Thymus (tissue), 11 donors: ENCODE measurements around the gene PCBD1. TPM values are rescaled to one million over a fixed set of nuclear protein-coding genes. Genes with fewer than 3 reads are reported as not detected.
A peak's percentile ranks its signal among the peaks of the same experiment; 100 is the strongest.

Experiments used
- DNase-seq, 9 donors: peaks; one replicate each; pipeline ENCODE4 v3.0.0-alpha.2; 2013; ENCODE audit warnings: low spot score in 9 of 9, low read depth in 6 of 9, missing footprints in 1 of 9
- H3K27ac ChIP-seq, 2 donors: one replicate each; pipeline ENCODE4 v1.5.1; 2013; ENCODE audit warnings: control low read depth in 1 of 2, low read depth in 1 of 2, low read length in 1 of 2, mild to moderate bottlenecking in 1 of 2, moderate library complexity in 1 of 2
- H3K27me3 ChIP-seq, 2 donors: one replicate each; pipeline ENCODE4 v1.5.1; 2013; ENCODE audit warnings: low read length in 1 of 2; ENCODE audit not compliant: control insufficient read depth in 2 of 2, insufficient read depth in 1 of 2
- H3K36me3 ChIP-seq, 2 donors: one replicate each; pipeline ENCODE4 v1.5.1; 2013; ENCODE audit warnings: low read length in 1 of 2, mild to moderate bottlenecking in 1 of 2, moderate library complexity in 1 of 2; ENCODE audit not compliant: control insufficient read depth in 2 of 2, insufficient read depth in 2 of 2
- H3K4me1 ChIP-seq, 2 donors: one replicate each; pipeline ENCODE4 v1.5.1; 2013; ENCODE audit warnings: low read length in 2 of 2; ENCODE audit not compliant: control insufficient read depth in 2 of 2, insufficient read depth in 2 of 2
- H3K4me3 ChIP-seq, 2 donors: one replicate each; pipeline ENCODE4 v1.5.1; 2013; ENCODE audit warnings: low read length in 2 of 2, control low read depth in 1 of 2, mild to moderate bottlenecking in 1 of 2
- H3K9me3 ChIP-seq, 2 donors: one replicate each; pipeline ENCODE4 v1.5.1; 2013; ENCODE audit warnings: low read length in 1 of 2, mild to moderate bottlenecking in 1 of 2; ENCODE audit not compliant: control insufficient read depth in 2 of 2, insufficient read depth in 1 of 2
- WGBS: extraction: QIAGEN DNeasy Blood & Tissue Kit; methylation state at CpG from one replicate; pipeline ENCODE4 v1.1.7; 2013; 5-methylcytosine and 5-hydroxymethylcytosine counted together
- polyA plus RNA-seq: library from polyadenylated mRNA; stranded (reverse); fragments of 200-250 nt; gene quantifications from one replicate; pipeline ENCODE4 v1.2.3, GENCODE V29; 2013
- total RNA-seq: library from RNA; stranded (reverse); fragments of 120-200 nt; gene quantifications from one replicate; pipeline ENCODE4 v1.2.4, GENCODE V29; 2013
- donor health status: healthy.

Gene PCBD1
- total and polyA plus RNA-seq, 2 donors = 22.0 to 59.0 TPM

DNA sequence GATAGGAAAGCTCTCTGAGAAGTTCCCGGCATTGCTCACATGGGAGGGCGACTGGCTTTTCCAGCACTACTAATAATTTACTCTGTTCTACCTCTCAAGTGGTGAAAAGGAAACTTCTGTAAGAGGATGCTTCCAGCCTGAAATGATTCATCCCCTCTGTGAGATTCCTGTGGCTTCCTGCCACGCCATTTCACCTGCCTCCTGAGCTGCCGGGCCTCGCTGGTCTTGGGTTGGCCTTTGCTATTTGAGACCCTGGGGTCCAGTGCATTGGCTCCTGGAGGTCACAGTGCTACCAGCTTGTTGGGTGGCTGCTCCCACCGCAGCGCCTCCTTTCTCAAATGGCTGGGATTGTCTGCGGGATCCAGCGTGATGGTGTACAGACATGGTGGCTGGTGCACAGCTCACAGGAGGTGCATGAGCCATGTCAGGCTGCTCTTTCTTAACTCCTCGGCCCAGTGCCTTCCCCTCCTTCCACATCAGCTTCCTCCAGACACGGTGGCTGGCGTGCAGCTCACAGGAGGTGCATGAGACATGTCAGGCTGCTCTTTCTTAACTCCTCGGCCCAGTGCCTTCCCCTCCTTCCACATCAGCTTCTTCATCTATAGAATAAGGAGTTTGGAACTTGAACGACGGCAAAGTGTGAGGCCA, 42.9 kb upstream of the PCBD1 start:
- H3K4me1 ChIP-seq = peaks cover 0 to 8% of the 10 kb centered on the region in 2 donors
- DNase-seq = no peak
- H3K4me3 ChIP-seq = no peak overlapping the region
- no peaks in the 10 kb centered on the region for H3K9me3 ChIP-seq
- H3K27me3 ChIP-seq = no peaks in the 10 kb centered on the region
- H3K27ac ChIP-seq = no peak overlapping the region
- 80% methylated on average over 15 of the region's 15 CpGs for WGBS
- no peaks in the 10 kb centered on the region for H3K36me3 ChIP-seq

GRCh38 chr10:70930263-70931000, 42.1 kb upstream of the PCBD1 start:
- no peak for DNase-seq
- Histone ChIP-seq H3K4me1 (peaks cover 0 to 9% of the 10 kb centered on the region in 2 donors), H3K9me3 (no peaks in the 10 kb centered on the region), H3K27me3 (no peaks in the 10 kb centered on the region), H3K27ac (no peak overlapping the region), H3K4me3 (no peak overlapping the region), H3K36me3 (no peaks in the 10 kb centered on the region)
- WGBS = 90% methylated on average over 17 of the region's 17 CpGs

- no peaks in the 10 kb centered on the region for H3K9me3 ChIP-seq
- WGBS = 94% methylated on average over 8 of the region's 8 CpGs
- H3K36me3 ChIP-seq = no peaks in the 10 kb centered on the region
- peaks cover 0 to 2% of the 10 kb centered on the region in 2 donors for H3K27me3 ChIP-seq
- H3K4me3 ChIP-seq = no peak overlapping the region
- H3K27ac ChIP-seq = no peak overlapping the region
- no peak for DNase-seq
- peaks cover 0 to 10% of the 10 kb centered on the region in 2 donors for H3K4me1 ChIP-seq
Measured at GRCh38 chr10:70928140-70928539, 39.8 kb upstream of the PCBD1 start.

GRCh38 chr10:70927189-70927943, 39.0 kb upstream of the PCBD1 start:
- Histone ChIP-seq H3K36me3 (no peaks in the 10 kb centered on the region), H3K27ac (no peak overlapping the region), H3K4me1 (peaks cover 0 to 10% of the 10 kb centered on the region in 2 donors), H3K9me3 (no peaks in the 10 kb centered on the region), H3K4me3 (no peak overlapping the region), H3K27me3 (peaks cover 0 to 2% of the 10 kb centered on the region in 2 donors)
- 90% methylated on average over 13 of the region's 13 CpGs for WGBS
- no peak for DNase-seq

DNA sequence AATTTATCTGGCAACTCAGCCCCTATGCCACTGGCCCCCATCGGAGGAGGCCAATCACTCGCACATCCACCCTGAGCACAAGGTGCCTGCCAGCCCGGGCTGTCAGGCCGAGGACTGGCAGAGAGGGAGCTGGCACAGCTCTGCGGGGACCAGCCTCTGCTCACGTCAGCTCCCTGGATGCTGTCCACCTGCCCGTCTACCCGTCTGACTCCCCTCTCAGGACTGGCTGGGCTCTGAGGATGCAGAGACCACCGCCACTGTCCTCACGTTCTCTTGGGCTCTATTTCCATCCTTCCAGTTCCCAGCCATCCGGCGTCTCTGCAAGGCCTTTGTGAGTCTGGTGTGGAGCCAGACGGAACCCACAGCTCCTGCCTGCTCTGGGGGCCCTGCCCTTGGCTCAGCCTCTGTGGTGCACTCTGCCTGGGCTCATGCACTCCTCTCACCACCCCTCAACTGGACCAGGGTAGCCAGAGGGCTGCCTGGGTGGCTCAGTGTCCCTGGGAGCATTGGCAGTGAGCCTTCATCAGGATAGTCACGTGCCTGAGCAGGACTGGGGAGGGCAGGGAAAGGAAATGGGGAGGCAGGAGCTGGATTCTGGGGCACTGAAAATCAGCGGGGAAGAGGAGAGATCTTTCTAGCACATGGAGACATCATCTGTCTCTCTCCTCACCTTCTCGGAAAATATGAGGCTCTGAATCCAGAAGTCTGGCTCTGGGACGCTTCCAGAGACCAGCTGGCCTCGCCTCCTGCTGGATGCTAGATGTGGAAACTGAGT, 38.0 kb upstream of the PCBD1 start:
- Histone ChIP-seq H3K9me3 (no peaks in the 10 kb centered on the region), H3K36me3 (no peaks in the 10 kb centered on the region), H3K27ac (no peak overlapping the region), H3K27me3 (peaks cover 0 to 2% of the 10 kb centered on the region in 2 donors), H3K4me1 (peaks cover 0 to 10% of the 10 kb centered on the region in 2 donors), H3K4me3 (no peak overlapping the region)
- 95% methylated on average over 18 of the region's 18 CpGs for WGBS
- no peak for DNase-seq

DNA sequence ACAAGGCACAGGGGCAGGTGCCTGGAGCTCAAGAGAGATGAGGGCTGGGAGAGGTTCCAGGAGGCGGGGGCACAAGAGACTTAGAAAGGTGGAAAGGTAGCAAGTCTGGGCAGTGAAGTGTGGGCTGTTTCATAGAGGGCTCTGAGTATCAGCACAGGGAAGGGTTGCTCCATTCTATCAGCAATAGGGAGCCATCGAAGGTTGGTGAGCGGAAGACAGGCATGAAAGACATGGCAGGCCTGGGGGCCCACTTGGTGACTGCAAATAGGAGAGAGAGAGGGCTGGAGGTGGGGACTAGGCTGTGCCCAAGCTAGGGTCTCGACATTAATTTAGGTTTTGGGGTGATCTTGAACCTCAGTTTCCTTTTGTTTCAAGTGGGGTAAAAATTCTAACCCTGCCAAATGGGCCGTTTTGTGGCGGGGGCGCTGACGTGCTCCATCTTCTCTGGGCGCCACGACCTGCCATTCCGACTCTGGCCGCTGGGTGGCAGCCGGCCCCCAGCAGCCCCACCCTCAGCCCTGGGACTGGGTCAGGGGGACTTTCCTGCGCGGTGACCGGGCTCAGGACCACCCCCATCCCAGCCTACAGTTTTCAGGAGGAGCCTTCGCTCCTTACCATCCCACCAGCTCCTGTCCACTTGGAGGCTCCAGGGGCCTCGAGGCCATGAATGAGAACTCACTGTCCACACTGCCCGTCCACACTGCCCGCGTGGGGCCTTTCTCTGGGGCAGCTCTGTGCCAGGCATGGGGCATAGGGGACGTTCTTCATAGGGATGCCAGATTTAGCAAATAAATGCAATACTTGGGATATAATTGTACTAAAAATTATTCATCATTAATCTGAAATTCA, 37.2 kb upstream of the PCBD1 start:
- DNase-seq = peak in 8 of 9 donors; percentile 16 to 70 (median 42)
- Histone ChIP-seq H3K4me3 (no peak overlapping the region), H3K4me1 (peaks cover 0 to 4% of the 10 kb centered on the region in 2 donors), H3K27me3 (peaks cover 0 to 2% of the 10 kb centered on the region in 2 donors), H3K36me3 (no peaks in the 10 kb centered on the region), H3K9me3 (no peaks in the 10 kb centered on the region), H3K27ac (no peak overlapping the region)
- WGBS = 34% methylated on average over 22 of the region's 22 CpGs

DNA sequence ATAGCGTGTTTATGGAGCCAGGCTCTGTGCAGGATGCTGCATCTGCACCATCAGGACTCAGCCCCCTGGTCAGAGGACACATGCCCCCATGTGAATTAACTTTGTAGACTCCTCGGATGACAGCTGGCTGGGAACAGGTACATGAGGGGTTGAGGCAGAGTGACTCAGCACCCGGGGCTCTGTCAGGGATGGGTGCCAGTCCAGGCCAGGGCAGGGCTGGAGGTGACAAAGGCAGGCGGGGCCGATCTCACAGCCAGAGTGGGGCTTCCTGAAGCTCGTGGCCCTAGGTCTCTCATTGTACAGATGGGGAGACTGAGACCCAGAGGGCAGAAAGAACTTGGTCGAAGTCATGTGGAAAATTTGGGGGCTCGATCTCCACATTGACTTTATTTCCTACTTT, 35.3 kb upstream of the PCBD1 start:
- Histone ChIP-seq H3K4me3 (no peak overlapping the region), H3K27me3 (peaks cover 0 to 2% of the 10 kb centered on the region in 2 donors), H3K36me3 (no peaks in the 10 kb centered on the region), H3K4me1 (peaks cover 6 to 19% of the 10 kb centered on the region in 2 donors), H3K27ac (no peak overlapping the region), H3K9me3 (no peaks in the 10 kb centered on the region)
- WGBS = 91% methylated on average over 8 of the region's 8 CpGs
- DNase-seq = no peak

- Histone ChIP-seq H3K9me3 (no peaks in the 10 kb centered on the region), H3K4me1 (peaks cover 6 to 19% of the 10 kb centered on the region in 2 donors), H3K27ac (no peak overlapping the region), H3K36me3 (no peaks in the 10 kb centered on the region), H3K4me3 (no peak overlapping the region), H3K27me3 (peaks cover 0 to 4% of the 10 kb centered on the region in 2 donors)
- 77% methylated on average over 1 of the region's 1 CpG for WGBS
- DNase-seq = no peak
Measured at GRCh38 chr10:70921285-70921684, 32.9 kb upstream of the PCBD1 start.
